GM12878 (cell line): Measurements from ENCODE around the gene CYP1A1.
"Not testable (repeated sequence)": the region's sequence is repeated elsewhere in the genome, so short reads cannot be mapped to it uniquely, and the experiment has no call there.

Experiments
- BCL3 ChIP-seq: IDR thresholded peaks from 2 replicates; pipeline ENCODE4 v1.6.1; 2011; ENCODE audit warnings: borderline replicate concordance, low read depth, mild to moderate bottlenecking, moderate library complexity, low read length; ENCODE audit not compliant: insufficient read depth, poor library complexity, severe bottlenecking
- CHD2 ChIP-seq: IDR thresholded peaks from 2 replicates; pipeline ENCODE4 v1.6.1; 2011; ENCODE audit warnings: low read depth, low read length, improper control_type of control experiment, borderline replicate concordance
- CTCF ChIP-seq, 3 experiments: IDR thresholded peaks in 2 of 3; conservative IDR thresholded peaks in 1 of 3; 2 replicates each; pipeline ENCODE4 v1.5.1; 2011; ENCODE audit warnings: low read depth in 3 of 3, low read length in 3 of 3, mild to moderate bottlenecking in 3 of 3, control low read depth in 2 of 3, moderate library complexity in 2 of 3, inconsistent platforms in 1 of 3, mixed read lengths in 1 of 3; ENCODE audit not compliant: control insufficient read depth in 2 of 3, insufficient read depth in 1 of 3; ENCODE audit errors: extremely low read depth in 1 of 3
- E4F1 ChIP-seq: fragments of 450-650 bp; IDR thresholded peaks from 2 replicates; pipeline ENCODE4 v1.6.1; 2018; ENCODE audit warnings: borderline replicate concordance, mild to moderate bottlenecking; ENCODE audit not compliant: partially characterized antibody
- POLR2AphosphoS5 ChIP-seq: IDR thresholded peaks from 2 replicates; pipeline ENCODE4 v1.6.1; 2011; ENCODE audit warnings: mild to moderate bottlenecking, low read length, inconsistent platforms
- SP1 ChIP-seq: IDR thresholded peaks from one replicate; pipeline ENCODE4 v1.6.1; 2011; ENCODE audit warnings: low read depth, low read length

- not testable (repeated sequence) for TF ChIP-seq POLR2AphosphoS5; SP1; CTCF (IDR thresholded peaks at IDR 0.05 in 2 of 3, conservative IDR thresholded peaks at IDR 0.05 in 1 of 3; ENCODE audit: control insufficient read depth in 2 of 3, extremely low read depth in 1 of 3, insufficient read depth in 1 of 3, low read depth in 3 of 3, low read length in 3 of 3); E4F1; BCL3; CHD2
These were observed 3.4 kb upstream of the CYP1A1 start for GRCh38 chr15:74728699-74729098.
